ENCODE results near the gene MYO3A. TPM values are rescaled to one million over a fixed set of nuclear protein-coding genes. Genes with fewer than 3 reads are reported as not detected.

Gene MYO3A
- total RNA-seq, 1 donor from 2014 or later = not detected

GRCh38 chr10:26169466-26169865 lies 235.4 kb downstream of the MYO3A start:
- H3K27ac ChIP-seq = no peak overlapping the region
- H3K27me3 ChIP-seq = no peaks in the 10 kb centered on the region
- no peak for DNase-seq (ENCODE audit: low spot score in 2 of 2)
- no peaks in the 10 kb centered on the region for H3K4me1 ChIP-seq
- no peak for TF ChIP-seq CTCF (IDR thresholded peaks at IDR 0.05)
- H3K36me3 ChIP-seq = no peaks in the 10 kb centered on the region
- H3K9me3 ChIP-seq = no peaks in the 10 kb centered on the region
- no peak overlapping the region for H3K4me3 ChIP-seq
- intact Hi-C loops (cut with DNase I) = no loop called here

GRCh38 chr10:26172131-26172530 lies 238.1 kb downstream of the MYO3A start:
- no peaks in the 10 kb centered on the region for H3K9me3 ChIP-seq
- H3K4me3 ChIP-seq = no peak overlapping the region
- no peak for TF ChIP-seq CTCF (IDR thresholded peaks at IDR 0.05)
- H3K27me3 ChIP-seq = no peaks in the 10 kb centered on the region
- H3K4me1 ChIP-seq = no peaks in the 10 kb centered on the region
- H3K36me3 ChIP-seq = no peaks in the 10 kb centered on the region
- intact Hi-C loops (cut with DNase I) = no loop called here
- no peak overlapping the region for H3K27ac ChIP-seq
- DNase-seq (ENCODE audit: low spot score in 2 of 2) = no peak

- DNase-seq (ENCODE audit: low spot score in 2 of 2) = no peak
- Histone ChIP-seq H3K27ac (no peak overlapping the region), H3K9me3 (no peaks in the 10 kb centered on the region), H3K4me1 (no peaks in the 10 kb centered on the region), H3K4me3 (no peak overlapping the region), H3K36me3 (no peaks in the 10 kb centered on the region), H3K27me3 (no peaks in the 10 kb centered on the region)
- no peak for TF ChIP-seq CTCF (IDR thresholded peaks at IDR 0.05)
- intact Hi-C loops (cut with DNase I) = no loop called here
Observed at GRCh38 chr10:26173837-26174236, 239.8 kb downstream of the MYO3A start.

GRCh38 chr10:26177341-26177740 lies 243.3 kb downstream of the MYO3A start:
- no peaks in the 10 kb centered on the region for H3K27me3 ChIP-seq
- TF ChIP-seq CTCF (IDR thresholded peaks at IDR 0.05) = no peak
- no peaks in the 10 kb centered on the region for H3K36me3 ChIP-seq
- no peaks in the 10 kb centered on the region for H3K4me1 ChIP-seq
- no peak overlapping the region for H3K4me3 ChIP-seq
- H3K27ac ChIP-seq = no peak overlapping the region
- DNase-seq (ENCODE audit: low spot score in 2 of 2) = no peak
- intact Hi-C loops (cut with DNase I) = no loop called here
- H3K9me3 ChIP-seq = no peaks in the 10 kb centered on the region

GRCh38 chr10:26194275-26194674 lies 260.2 kb downstream of the MYO3A start:
- TF ChIP-seq CTCF (IDR thresholded peaks at IDR 0.05) = no peak
- Histone ChIP-seq H3K4me1 (no peaks in the 10 kb centered on the region), H3K27ac (no peak overlapping the region), H3K9me3 (no peaks in the 10 kb centered on the region), H3K36me3 (no peaks in the 10 kb centered on the region), H3K4me3 (no peak overlapping the region), H3K27me3 (no peaks in the 10 kb centered on the region)
- no peak for DNase-seq (ENCODE audit: low spot score in 2 of 2)
- intact Hi-C loops (cut with DNase I) = no loop called here

GRCh38 chr10:26197248-26197647 lies 263.2 kb downstream of the MYO3A start:
- Histone ChIP-seq H3K27me3 (no peaks in the 10 kb centered on the region), H3K4me1 (no peaks in the 10 kb centered on the region), H3K36me3 (no peaks in the 10 kb centered on the region), H3K4me3 (no peak overlapping the region), H3K9me3 (no peaks in the 10 kb centered on the region), H3K27ac (no peak overlapping the region)
- intact Hi-C loops (cut with DNase I) = no loop called here
- no peak for DNase-seq (ENCODE audit: low spot score in 2 of 2)
- TF ChIP-seq CTCF (IDR thresholded peaks at IDR 0.05) = no peak
